Astrocyte (in vitro differentiated cells and primary cell): ENCODE data around the gene MXRA8. TPM values are rescaled to one million over a fixed set of nuclear protein-coding genes. Genes with fewer than 3 reads are reported as not detected.

Experiments used
- DNase-seq: peaks from one replicate; pipeline ENCODE4 v3.0.0-alpha.2; 2010; ENCODE audit warnings: low read depth
- FAIRE-seq: peaks from 2 replicates; lab custom pipeline; 2011; peaks lifted over from hg19 to GRCh38; lab: Jason Lieb, UNC
- H2AFZ ChIP-seq: 2 replicates; pipeline ENCODE4 v1.6.0; 2012; ENCODE audit warnings: low read depth, low read length, inconsistent platforms
- H3K27ac ChIP-seq: 2 replicates; pipeline ENCODE4 v1.5.1; 2011; ENCODE audit warnings: low read depth, low read length, inconsistent platforms
- H3K27me3 ChIP-seq: 2 replicates; pipeline ENCODE4 v1.6.0; 2011; ENCODE audit warnings: low read length, inconsistent platforms; ENCODE audit not compliant: insufficient read depth
- H3K36me3 ChIP-seq: 2 replicates; pipeline ENCODE4 v1.5.1; 2011; ENCODE audit warnings: low read length, inconsistent platforms; ENCODE audit not compliant: insufficient read depth
- H3K4me1 ChIP-seq: 2 replicates; pipeline ENCODE4 v1.5.1; 2011; ENCODE audit warnings: low read length, inconsistent platforms; ENCODE audit not compliant: insufficient read depth
- H3K4me2 ChIP-seq: 2 replicates; pipeline ENCODE4 v1.6.0; 2012; ENCODE audit warnings: low read length, inconsistent platforms
- H3K4me3 ChIP-seq: 2 replicates; pipeline ENCODE4 v1.5.1; 2011; ENCODE audit warnings: low read depth, mild to moderate bottlenecking, low read length, inconsistent platforms; ENCODE audit not compliant: insufficient read depth
- H3K79me2 ChIP-seq: 2 replicates; pipeline ENCODE4 v1.6.0; 2012; ENCODE audit warnings: mild to moderate bottlenecking, low read length, inconsistent platforms; ENCODE audit not compliant: insufficient read depth
- H3K9ac ChIP-seq: 2 replicates; pipeline ENCODE4 v1.6.0; 2012; ENCODE audit warnings: mild to moderate bottlenecking, low read length, inconsistent platforms
- H3K9me3 ChIP-seq: 2 replicates; pipeline ENCODE4 v1.5.1; 2012; ENCODE audit warnings: low read depth, mild to moderate bottlenecking, low read length, inconsistent platforms; ENCODE audit not compliant: insufficient read depth
- H4K20me1 ChIP-seq: 2 replicates; pipeline ENCODE4 v1.6.0; 2012; ENCODE audit warnings: low read length, inconsistent platforms; ENCODE audit not compliant: insufficient read depth
- H3K27ac Mint-ChIP-seq: one replicate; pipeline ENCODE4 v1.8.0; 2021; ENCODE audit warnings: mild to moderate bottlenecking, mixed read lengths; ENCODE audit not compliant: unreplicated experiment
- H3K27me3 Mint-ChIP-seq: one replicate; pipeline ENCODE4 v1.8.0; 2021; ENCODE audit warnings: low read depth, mixed read lengths; ENCODE audit not compliant: unreplicated experiment
- H3K36me3 Mint-ChIP-seq: one replicate; pipeline ENCODE4 v1.8.0; 2021; ENCODE audit warnings: low read depth, mixed read lengths; ENCODE audit not compliant: unreplicated experiment
- H3K4me1 Mint-ChIP-seq: one replicate; pipeline ENCODE4 v1.8.0; 2021; ENCODE audit warnings: low read depth, mixed read lengths; ENCODE audit not compliant: unreplicated experiment
- H3K4me3 Mint-ChIP-seq: one replicate; pipeline ENCODE4 v1.8.0; 2021; ENCODE audit warnings: mild to moderate bottlenecking, moderate library complexity, mixed read lengths; ENCODE audit not compliant: unreplicated experiment
- H3K9me3 Mint-ChIP-seq: one replicate; pipeline ENCODE4 v1.8.0; 2021; ENCODE audit warnings: mild to moderate bottlenecking, mixed read lengths; ENCODE audit not compliant: unreplicated experiment
- CTCF ChIP-seq: IDR thresholded peaks from 2 replicates; pipeline ENCODE4 v1.5.1; 2011; ENCODE audit warnings: low read depth, mild to moderate bottlenecking, inconsistent platforms, low read length, moderate library complexity; ENCODE audit not compliant: insufficient read depth
- EZH2 ChIP-seq: IDR thresholded peaks from 2 replicates; pipeline ENCODE4 v1.6.1; 2012; ENCODE audit warnings: mild to moderate bottlenecking, low read length, inconsistent platforms; ENCODE audit not compliant: insufficient read depth
- total RNA-seq: library from RNA; stranded (reverse); gene quantifications from 2 replicates; pipeline ENCODE4 v1.2.1, GENCODE V29; 2021

MXRA8 gene
- total RNA-seq, 1 donor from 2014 or later = 112 TPM

GRCh38 chr1:1310476-1311053 is 47.8 kb downstream of the MXRA8 start:
- peak overlapping the region; percentile 68 for H3K4me3 Mint-ChIP-seq
- no peak for DNase-seq
- H3K27me3 ChIP-seq = no peaks in the 10 kb centered on the region
- H4K20me1 ChIP-seq = peaks cover 72% of the 10 kb centered on the region
- H3K9ac ChIP-seq = no peak overlapping the region
- no peak overlapping the region for H3K4me3 ChIP-seq
- no peak overlapping the region for H3K27ac ChIP-seq
- no peaks in the 10 kb centered on the region for H3K9me3 Mint-ChIP-seq
- no peak overlapping the region for H3K27ac Mint-ChIP-seq
- peaks cover 61% of the 10 kb centered on the region for H3K79me2 ChIP-seq
- H3K27me3 Mint-ChIP-seq = no peaks in the 10 kb centered on the region
- peaks cover 8% of the 10 kb centered on the region for H3K36me3 ChIP-seq
- FAIRE-seq = no peak
- H3K4me1 Mint-ChIP-seq = peaks cover 9% of the 10 kb centered on the region
- TF ChIP-seq EZH2 (no peak), CTCF (no peak)
- H3K4me2 ChIP-seq = no peak overlapping the region
- peaks cover 6% of the 10 kb centered on the region for H3K36me3 Mint-ChIP-seq
- H3K4me1 ChIP-seq = peaks cover 27% of the 10 kb centered on the region
- no peaks in the 10 kb centered on the region for H3K9me3 ChIP-seq
- H2AFZ ChIP-seq = no peak overlapping the region

GRCh38 chr1:1310109-1310385 is 48.3 kb downstream of the MXRA8 start:
- peaks cover 62% of the 10 kb centered on the region for H3K79me2 ChIP-seq
- DNase-seq = no peak
- H2AFZ ChIP-seq = no peak overlapping the region
- peak overlapping the region; percentile 73 for H3K4me3 ChIP-seq
- no peak overlapping the region for H3K27ac ChIP-seq
- H3K9me3 ChIP-seq = no peaks in the 10 kb centered on the region
- peak overlapping the region; percentile 96 for H3K4me2 ChIP-seq
- Mint-ChIP-seq H3K36me3 (peaks cover 6% of the 10 kb centered on the region), H3K4me3 (no peak overlapping the region), H3K4me1 (peaks cover 6% of the 10 kb centered on the region), H3K27ac (no peak overlapping the region), H3K9me3 (no peaks in the 10 kb centered on the region), H3K27me3 (no peaks in the 10 kb centered on the region)
- FAIRE-seq = no peak
- H3K9ac ChIP-seq = no peak overlapping the region
- H4K20me1 ChIP-seq = peaks cover 73% of the 10 kb centered on the region
- H3K36me3 ChIP-seq = peaks cover 8% of the 10 kb centered on the region
- H3K4me1 ChIP-seq = peaks cover 33% of the 10 kb centered on the region
- TF ChIP-seq CTCF (no peak), EZH2 (no peak)
- no peaks in the 10 kb centered on the region for H3K27me3 ChIP-seq

- DNase-seq = no peak
- Histone ChIP-seq H3K9ac (peak overlapping the region; percentile 81), H3K9me3 (no peaks in the 10 kb centered on the region), H3K4me1 (peaks cover 38% of the 10 kb centered on the region), H3K27me3 (no peaks in the 10 kb centered on the region), H4K20me1 (peaks cover 73% of the 10 kb centered on the region), H3K36me3 (peaks cover 7% of the 10 kb centered on the region), H3K4me3 (peak overlapping the region; percentile 73), H3K79me2 (peaks cover 63% of the 10 kb centered on the region), H3K4me2 (peak overlapping the region; percentile 96), H3K27ac (peak overlapping the region; percentile 64), H2AFZ (peak overlapping the region; percentile 26)
- H3K4me3 Mint-ChIP-seq = peak overlapping the region; percentile 84
- H3K4me1 Mint-ChIP-seq = peaks cover 8% of the 10 kb centered on the region
- peaks cover 6% of the 10 kb centered on the region for H3K36me3 Mint-ChIP-seq
- H3K9me3 Mint-ChIP-seq = no peaks in the 10 kb centered on the region
- no peak overlapping the region for H3K27ac Mint-ChIP-seq
- no peak for FAIRE-seq
- no peaks in the 10 kb centered on the region for H3K27me3 Mint-ChIP-seq
- no peak for TF ChIP-seq EZH2
- TF ChIP-seq CTCF = no peak
Observed at GRCh38 chr1:1309251-1310108, 48.9 kb downstream of the MXRA8 start.
